ENCODE data around the gene MEIS2. TPM values are rescaled to one million over a fixed set of nuclear protein-coding genes. Genes with fewer than 3 reads are reported as not detected.

The MEIS2 gene
- total and polyA plus RNA-seq, 2 experiments from 2014 or later: 0.27 TPM; not detected in 1

- Mint-ChIP-seq H3K4me3 (no peak overlapping the region; the same call in 2 of the 3 replicates), H3K4me1 (peaks cover 63% of the 10 kb centered on the region), H3K27ac (no peak overlapping the region), H3K27me3 (ENCODE audit: insufficient read depth, low read depth, poor library complexity) (peaks cover 98% of the 10 kb centered on the region), H3K9me3 (no peaks in the 10 kb centered on the region; the same call in 1 of the 3 replicates), H3K36me3 (ENCODE audit: low read depth) (no peaks in the 10 kb centered on the region)
- ATAC-seq: no peak
- no peaks in the 10 kb centered on the region for H3K79me2 ChIP-seq (replicated peaks; ENCODE audit: insufficient read depth)
- peaks cover 64% of the 10 kb centered on the region for H3K4me1 ChIP-seq (ENCODE audit: insufficient read depth)
- H3K27me3 ChIP-seq (ENCODE audit: insufficient read depth): peaks cover 87% of the 10 kb centered on the region
- H4K20me1 ChIP-seq (replicated peaks; ENCODE audit: insufficient read depth): no peaks in the 10 kb centered on the region; the same call in 1 of the 2 replicates
- H3K27ac ChIP-seq (ENCODE audit: low read depth): no peak overlapping the region
- H3K4me3 ChIP-seq: no peak overlapping the region
- H3F3A ChIP-seq (replicated peaks; ENCODE audit: low read depth): peaks cover 23% of the 10 kb centered on the region
- TF ChIP-seq CREB1 (CRISPR knock-in tag; IDR thresholded peaks at IDR 0.05; ENCODE audit: low read depth) (no peak), CTCF (conservative IDR thresholded peaks at IDR 0.05; ENCODE audit: low read depth in 2 of 2) (no peak), EZH2 (IDR thresholded peaks at IDR 0.05; ENCODE audit: low read depth, unreplicated experiment) (no peak), EZH2phosphoT487 (IDR thresholded peaks at IDR 0.05; ENCODE audit: unreplicated experiment) (no peak), ZNF114 (CRISPR knock-in tag; IDR thresholded peaks at IDR 0.05) (no peak), NANOG (IDR thresholded peaks at IDR 0.05; ENCODE audit: borderline replicate concordance) (no peak), STAT1 (IDR thresholded peaks at IDR 0.05; ENCODE audit: unreplicated experiment) (no peak), ZNF462 (CRISPR knock-in tag; IDR thresholded peaks at IDR 0.05) (no peak), REST (IDR thresholded peaks at IDR 0.05; ENCODE audit: unreplicated experiment) (no peak), ETS1 (IDR thresholded peaks at IDR 0.05) (no peak), POLR2AphosphoS5 (IDR thresholded peaks at IDR 0.05; ENCODE audit: low read depth) (no peak), JUNB (IDR thresholded peaks at IDR 0.05; ENCODE audit: unreplicated experiment) (no peak), ZNF331 (CRISPR knock-in tag; IDR thresholded peaks at IDR 0.05; ENCODE audit: low read depth) (no peak)
- no peaks in the 10 kb centered on the region for H3K9me2 ChIP-seq (ENCODE audit: insufficient read depth)
- H3K4me2 ChIP-seq: no peak overlapping the region; the same call in none of the 2 replicates
- H3K36me3 ChIP-seq (ENCODE audit: insufficient read depth): no peaks in the 10 kb centered on the region
- H2AFZ ChIP-seq: no peak overlapping the region
- DNase-seq (ENCODE audit: low spot score): no peak
These were observed 5.5 kb upstream of the MEIS2 start for GRCh38 chr15:37105889-37106288.
